ENCODE data around the gene MED13L. TPM values are rescaled to one million over a fixed set of nuclear protein-coding genes. Genes with fewer than 3 reads are reported as not detected.

The MED13L gene
- total RNA-seq, 1 experiment from 2014 or later, result 46.8 TPM

DNA sequence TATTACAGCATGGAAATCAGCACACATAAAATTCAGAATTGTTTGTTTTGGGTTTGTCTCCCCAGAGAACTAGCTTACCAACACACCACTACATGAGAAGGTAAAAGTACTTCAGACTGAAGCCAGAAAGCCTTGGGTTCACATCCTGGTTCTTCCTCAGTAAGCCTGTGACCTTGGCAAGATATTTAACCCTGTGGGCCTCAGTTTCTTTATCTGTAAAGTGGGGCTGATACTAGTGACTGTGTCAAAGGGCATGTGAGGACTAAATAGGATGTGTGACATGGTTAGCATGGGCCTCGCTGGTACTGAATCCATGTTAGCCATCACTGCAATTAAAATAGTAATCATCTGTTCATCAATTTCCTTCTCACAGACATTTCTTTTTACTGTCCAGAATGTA lies 366.1 kb downstream of the MED13L start:
- no peak for DNase-seq (ENCODE audit: low read depth)

DNA sequence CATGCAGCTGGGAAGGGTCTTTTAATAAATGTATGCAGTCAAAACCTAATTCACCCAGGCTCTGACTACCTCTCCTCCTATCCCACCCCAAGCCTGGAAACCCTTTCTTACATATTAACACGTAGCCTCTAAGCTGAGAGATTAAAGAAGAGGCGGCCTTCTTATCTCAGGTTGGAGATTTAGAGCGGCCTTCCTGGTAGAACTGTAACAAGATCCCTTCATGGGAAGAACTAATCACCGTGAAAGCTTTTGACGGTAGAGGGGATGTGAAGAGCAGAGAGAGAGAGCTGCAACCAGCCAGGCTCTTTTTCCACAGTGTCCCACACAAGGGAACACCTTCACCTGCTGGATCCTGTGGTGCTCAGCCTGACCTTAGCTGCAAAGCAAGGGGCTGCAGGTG lies 367.4 kb downstream of the MED13L start:
- DNase-seq (ENCODE audit: low read depth), result no peak
